Measurements from ENCODE around the gene MINPP1.
"Not testable (repeated sequence)": the region's sequence is repeated elsewhere in the genome, so short reads cannot be mapped to it uniquely, and the experiment has no call there.

MINPP1 gene, protein sequence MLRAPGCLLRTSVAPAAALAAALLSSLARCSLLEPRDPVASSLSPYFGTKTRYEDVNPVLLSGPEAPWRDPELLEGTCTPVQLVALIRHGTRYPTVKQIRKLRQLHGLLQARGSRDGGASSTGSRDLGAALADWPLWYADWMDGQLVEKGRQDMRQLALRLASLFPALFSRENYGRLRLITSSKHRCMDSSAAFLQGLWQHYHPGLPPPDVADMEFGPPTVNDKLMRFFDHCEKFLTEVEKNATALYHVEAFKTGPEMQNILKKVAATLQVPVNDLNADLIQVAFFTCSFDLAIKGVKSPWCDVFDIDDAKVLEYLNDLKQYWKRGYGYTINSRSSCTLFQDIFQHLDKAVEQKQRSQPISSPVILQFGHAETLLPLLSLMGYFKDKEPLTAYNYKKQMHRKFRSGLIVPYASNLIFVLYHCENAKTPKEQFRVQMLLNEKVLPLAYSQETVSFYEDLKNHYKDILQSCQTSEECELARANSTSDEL

GRCh38 chr10:87504640-87505365 lies at the start of gene MINPP1:
TSS of gene MINPP1 (plus strand) at chr10:87504893. CDS start at chr10:87504916, 23 bp downstream.
- Histone ChIP-seq H3K4me1 (ENCODE audit: insufficient read depth, low read length) (peaks cover 10% of the 10 kb centered on the region; the same call in 1 of the 2 replicates), H3K36me3 (ENCODE audit: insufficient read depth, low read length) (no peaks in the 10 kb centered on the region), H3K9ac (ENCODE audit: low read depth, low read length) (peak within 1 kb of the TSS; percentile 95), H3K9me3 (ENCODE audit: control insufficient read depth, insufficient read depth, low read length) (no peaks in the 10 kb centered on the region)

GRCh38 chr10:87456586-87457220 lies 48.0 kb upstream of the MINPP1 start:
- H3K9ac ChIP-seq (ENCODE audit: low read depth, low read length); H3K36me3 ChIP-seq (ENCODE audit: insufficient read depth, low read length); H3K4me1 ChIP-seq (ENCODE audit: insufficient read depth, low read length); H3K9me3 ChIP-seq (ENCODE audit: control insufficient read depth, insufficient read depth, low read length): not testable (repeated sequence)

DNA sequence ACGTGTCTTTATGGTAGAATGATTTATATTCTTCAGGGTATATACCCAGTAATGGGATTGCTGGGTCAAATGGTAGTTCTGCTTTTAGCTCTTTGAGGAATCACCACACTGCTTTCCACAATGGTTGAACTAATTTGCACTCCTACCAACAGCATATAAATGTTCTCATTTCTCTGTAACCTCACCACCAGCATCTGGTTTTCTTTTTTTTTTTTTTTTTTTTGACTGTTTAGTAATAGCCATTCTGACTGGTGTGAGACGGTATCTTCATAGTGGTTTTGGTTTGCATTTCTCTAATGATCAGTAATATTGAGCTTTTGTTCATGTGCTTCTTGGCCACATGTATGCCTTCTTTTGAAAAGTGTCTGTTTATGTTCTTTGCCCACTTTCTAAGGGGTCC lies 42.9 kb upstream of the MINPP1 start:
- not testable (repeated sequence) for H3K36me3 ChIP-seq (ENCODE audit: insufficient read depth, low read length); H3K9ac ChIP-seq (ENCODE audit: low read depth, low read length); H3K9me3 ChIP-seq (ENCODE audit: control insufficient read depth, insufficient read depth, low read length); H3K4me1 ChIP-seq (ENCODE audit: insufficient read depth, low read length)

DNA sequence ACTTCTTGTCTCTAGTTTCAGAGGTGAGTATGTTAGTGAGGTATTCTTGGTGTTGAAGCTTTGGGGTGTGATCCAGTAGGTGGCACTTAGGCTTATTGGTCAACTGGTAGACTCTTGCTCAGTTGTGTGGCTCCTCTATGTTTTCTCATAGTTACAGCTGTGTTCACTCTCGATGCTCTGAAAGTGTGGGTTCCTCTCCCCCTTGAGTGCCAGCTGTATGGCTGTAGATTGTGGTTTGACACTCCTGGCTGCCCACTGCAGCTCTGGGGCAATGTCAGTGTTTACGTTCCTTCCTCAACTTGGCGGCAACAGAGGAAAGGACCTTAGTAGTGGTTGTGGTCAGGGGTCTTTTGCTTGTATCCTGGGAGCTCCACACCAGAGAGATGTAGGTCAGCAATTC lies 37.8 kb upstream of the MINPP1 start:
- H3K4me1 ChIP-seq (ENCODE audit: insufficient read depth, low read length); H3K9ac ChIP-seq (ENCODE audit: low read depth, low read length); H3K9me3 ChIP-seq (ENCODE audit: control insufficient read depth, insufficient read depth, low read length); H3K36me3 ChIP-seq (ENCODE audit: insufficient read depth, low read length): not testable (repeated sequence)

- H3K36me3 ChIP-seq (ENCODE audit: insufficient read depth, low read length); H3K9ac ChIP-seq (ENCODE audit: low read depth, low read length); H3K4me1 ChIP-seq (ENCODE audit: insufficient read depth, low read length); H3K9me3 ChIP-seq (ENCODE audit: control insufficient read depth, insufficient read depth, low read length): not testable (repeated sequence)
These were observed 16.0 kb upstream of the MINPP1 start for GRCh38 chr10:87488733-87489132.

DNA sequence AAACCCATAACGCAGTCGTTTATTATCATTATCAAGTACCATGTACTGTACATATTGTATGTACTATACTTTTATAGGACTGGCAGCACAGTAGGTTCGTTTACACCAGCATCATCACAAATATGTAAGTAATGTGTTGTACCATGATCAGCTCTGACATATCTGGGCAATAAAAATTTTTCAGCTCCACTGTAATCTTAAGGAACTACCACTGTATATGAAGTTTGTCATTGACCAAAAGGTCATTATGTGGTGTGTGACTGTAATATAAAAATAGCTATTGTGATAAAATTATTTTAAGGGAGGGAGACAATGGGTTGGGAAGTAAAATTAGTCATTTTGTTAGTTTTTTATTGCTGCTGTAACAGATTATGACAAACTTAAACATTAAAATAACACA lies 14.4 kb upstream of the MINPP1 start:
- not testable (repeated sequence) for H3K9ac ChIP-seq (ENCODE audit: low read depth, low read length); H3K36me3 ChIP-seq (ENCODE audit: insufficient read depth, low read length); H3K9me3 ChIP-seq (ENCODE audit: control insufficient read depth, insufficient read depth, low read length); H3K4me1 ChIP-seq (ENCODE audit: insufficient read depth, low read length)

- not testable (repeated sequence) for H3K9me3 ChIP-seq (ENCODE audit: control insufficient read depth, insufficient read depth, low read length); H3K4me1 ChIP-seq (ENCODE audit: insufficient read depth, low read length); H3K36me3 ChIP-seq (ENCODE audit: insufficient read depth, low read length); H3K9ac ChIP-seq (ENCODE audit: low read depth, low read length)
These were observed 12.2 kb upstream of the MINPP1 start for GRCh38 chr10:87492450-87492849.

GRCh38 chr10:87495446-87495845 lies 9.2 kb upstream of the MINPP1 start:
- not testable (repeated sequence) for H3K9ac ChIP-seq (ENCODE audit: low read depth, low read length); H3K4me1 ChIP-seq (ENCODE audit: insufficient read depth, low read length); H3K9me3 ChIP-seq (ENCODE audit: control insufficient read depth, insufficient read depth, low read length); H3K36me3 ChIP-seq (ENCODE audit: insufficient read depth, low read length)

DNA sequence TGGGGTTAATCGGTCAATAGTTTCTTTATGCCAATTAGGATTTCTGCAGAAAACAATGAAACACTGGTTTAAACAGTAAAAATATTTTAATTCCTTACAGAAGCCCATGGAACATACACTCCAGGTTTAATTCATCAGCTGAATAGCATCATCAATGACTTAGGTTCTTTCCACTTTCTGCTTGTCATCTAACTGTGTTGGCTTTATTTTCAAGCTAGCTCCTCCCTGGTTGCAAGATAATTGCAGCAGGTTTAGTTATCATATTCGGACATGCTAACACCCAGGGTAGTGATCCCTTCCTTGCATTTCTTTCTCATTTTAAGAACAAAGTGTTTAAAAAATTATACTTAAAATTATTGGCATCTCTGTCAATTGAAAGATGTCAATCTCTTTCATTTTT lies 7.3 kb upstream of the MINPP1 start:
- not testable (repeated sequence) for H3K36me3 ChIP-seq (ENCODE audit: insufficient read depth, low read length); H3K4me1 ChIP-seq (ENCODE audit: insufficient read depth, low read length); H3K9me3 ChIP-seq (ENCODE audit: control insufficient read depth, insufficient read depth, low read length); H3K9ac ChIP-seq (ENCODE audit: low read depth, low read length)

- H3K9ac ChIP-seq (ENCODE audit: low read depth, low read length); H3K4me1 ChIP-seq (ENCODE audit: insufficient read depth, low read length); H3K9me3 ChIP-seq (ENCODE audit: control insufficient read depth, insufficient read depth, low read length); H3K36me3 ChIP-seq (ENCODE audit: insufficient read depth, low read length): not testable (repeated sequence)
These were observed 6.4 kb upstream of the MINPP1 start for GRCh38 chr10:87498106-87498789.

- peaks cover 4% of the 10 kb centered on the region; the same call in 1 of the 2 replicates for H3K4me1 ChIP-seq (ENCODE audit: insufficient read depth, low read length)
- H3K9ac ChIP-seq (ENCODE audit: low read depth, low read length): no peak overlapping the region
- no peaks in the 10 kb centered on the region for H3K9me3 ChIP-seq (ENCODE audit: control insufficient read depth, insufficient read depth, low read length)
- H3K36me3 ChIP-seq (ENCODE audit: insufficient read depth, low read length): no peaks in the 10 kb centered on the region
These were observed 4.0 kb upstream of the MINPP1 start for GRCh38 chr10:87500646-87501048.

GRCh38 chr10:87503401-87503800 lies 1.3 kb upstream of the MINPP1 start:
- H3K9me3 ChIP-seq (ENCODE audit: control insufficient read depth, insufficient read depth, low read length): no peaks in the 10 kb centered on the region
- peaks cover 10% of the 10 kb centered on the region; the same call in 1 of the 2 replicates for H3K4me1 ChIP-seq (ENCODE audit: insufficient read depth, low read length)
- H3K36me3 ChIP-seq (ENCODE audit: insufficient read depth, low read length): no peaks in the 10 kb centered on the region
- H3K9ac ChIP-seq (ENCODE audit: low read depth, low read length): no peak overlapping the region

DNA sequence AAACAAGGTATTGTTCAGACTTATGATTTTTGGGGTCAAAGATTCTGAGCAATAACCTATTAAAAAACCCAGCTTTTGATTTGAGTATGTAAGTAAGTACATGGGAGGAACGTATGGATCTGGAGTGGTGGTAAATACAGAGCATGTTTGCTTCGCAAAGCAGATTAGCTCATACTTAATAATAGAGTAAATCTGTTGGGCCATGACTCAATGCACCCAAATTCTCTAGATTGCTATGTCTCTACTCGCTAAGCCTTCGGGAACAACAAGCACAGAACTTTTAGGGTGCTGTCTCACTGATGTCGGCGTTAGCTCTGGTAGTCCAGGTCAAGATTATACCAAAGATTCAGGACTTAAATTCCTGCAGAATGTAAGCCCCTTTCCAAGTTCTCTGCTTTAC lies 807 bp upstream of the MINPP1 start:
- Histone ChIP-seq H3K9ac (ENCODE audit: low read depth, low read length) (peak overlapping the region; percentile 95), H3K4me1 (ENCODE audit: insufficient read depth, low read length) (peaks cover 10% of the 10 kb centered on the region; the same call in 1 of the 2 replicates), H3K9me3 (ENCODE audit: control insufficient read depth, insufficient read depth, low read length) (no peaks in the 10 kb centered on the region), H3K36me3 (ENCODE audit: insufficient read depth, low read length) (no peaks in the 10 kb centered on the region)

- H3K9me3 ChIP-seq (ENCODE audit: control insufficient read depth, insufficient read depth, low read length): no peaks in the 10 kb centered on the region
- peak overlapping the region; percentile 95 for H3K9ac ChIP-seq (ENCODE audit: low read depth, low read length)
- H3K4me1 ChIP-seq (ENCODE audit: insufficient read depth, low read length): peaks cover 10% of the 10 kb centered on the region; the same call in 1 of the 2 replicates
- no peaks in the 10 kb centered on the region for H3K36me3 ChIP-seq (ENCODE audit: insufficient read depth, low read length)
These were observed 420 bp upstream of the MINPP1 start for GRCh38 chr10:87504307-87504639.
